Measurements from ENCODE around the gene DYRK3. TPM values are rescaled to one million over a fixed set of nuclear protein-coding genes. Genes with fewer than 3 reads are reported as not detected.

DYRK3 gene
- total and polyA plus RNA-seq, 2 of the 8 experiments (the other 6 are each of a cell fraction or from before 2014, with no cell fraction given): 2.1 to 8.5 TPM

DNA sequence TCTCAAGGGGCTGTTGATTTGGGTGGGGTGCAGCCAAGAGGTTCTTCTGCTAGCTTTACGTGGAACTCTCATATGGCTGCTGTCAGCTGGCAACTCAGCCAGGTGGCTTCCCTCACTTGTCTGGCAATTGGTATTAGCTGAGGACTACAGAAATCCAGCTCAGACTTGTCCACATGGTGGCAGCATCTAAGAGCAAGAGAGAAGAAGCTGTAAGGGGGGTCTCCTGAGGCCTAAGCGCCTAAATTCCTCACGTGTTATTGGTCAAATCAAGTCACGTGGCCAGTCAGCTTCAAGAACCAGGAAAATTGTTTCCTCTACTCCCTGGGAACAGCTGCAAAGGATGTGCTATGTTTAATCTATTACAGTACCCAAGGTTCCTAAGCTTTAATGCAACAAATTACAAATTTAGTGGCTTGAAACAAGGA is 4.2 kb upstream of the DYRK3 start (continued):
- TF ChIP-seq, protein P1, sequence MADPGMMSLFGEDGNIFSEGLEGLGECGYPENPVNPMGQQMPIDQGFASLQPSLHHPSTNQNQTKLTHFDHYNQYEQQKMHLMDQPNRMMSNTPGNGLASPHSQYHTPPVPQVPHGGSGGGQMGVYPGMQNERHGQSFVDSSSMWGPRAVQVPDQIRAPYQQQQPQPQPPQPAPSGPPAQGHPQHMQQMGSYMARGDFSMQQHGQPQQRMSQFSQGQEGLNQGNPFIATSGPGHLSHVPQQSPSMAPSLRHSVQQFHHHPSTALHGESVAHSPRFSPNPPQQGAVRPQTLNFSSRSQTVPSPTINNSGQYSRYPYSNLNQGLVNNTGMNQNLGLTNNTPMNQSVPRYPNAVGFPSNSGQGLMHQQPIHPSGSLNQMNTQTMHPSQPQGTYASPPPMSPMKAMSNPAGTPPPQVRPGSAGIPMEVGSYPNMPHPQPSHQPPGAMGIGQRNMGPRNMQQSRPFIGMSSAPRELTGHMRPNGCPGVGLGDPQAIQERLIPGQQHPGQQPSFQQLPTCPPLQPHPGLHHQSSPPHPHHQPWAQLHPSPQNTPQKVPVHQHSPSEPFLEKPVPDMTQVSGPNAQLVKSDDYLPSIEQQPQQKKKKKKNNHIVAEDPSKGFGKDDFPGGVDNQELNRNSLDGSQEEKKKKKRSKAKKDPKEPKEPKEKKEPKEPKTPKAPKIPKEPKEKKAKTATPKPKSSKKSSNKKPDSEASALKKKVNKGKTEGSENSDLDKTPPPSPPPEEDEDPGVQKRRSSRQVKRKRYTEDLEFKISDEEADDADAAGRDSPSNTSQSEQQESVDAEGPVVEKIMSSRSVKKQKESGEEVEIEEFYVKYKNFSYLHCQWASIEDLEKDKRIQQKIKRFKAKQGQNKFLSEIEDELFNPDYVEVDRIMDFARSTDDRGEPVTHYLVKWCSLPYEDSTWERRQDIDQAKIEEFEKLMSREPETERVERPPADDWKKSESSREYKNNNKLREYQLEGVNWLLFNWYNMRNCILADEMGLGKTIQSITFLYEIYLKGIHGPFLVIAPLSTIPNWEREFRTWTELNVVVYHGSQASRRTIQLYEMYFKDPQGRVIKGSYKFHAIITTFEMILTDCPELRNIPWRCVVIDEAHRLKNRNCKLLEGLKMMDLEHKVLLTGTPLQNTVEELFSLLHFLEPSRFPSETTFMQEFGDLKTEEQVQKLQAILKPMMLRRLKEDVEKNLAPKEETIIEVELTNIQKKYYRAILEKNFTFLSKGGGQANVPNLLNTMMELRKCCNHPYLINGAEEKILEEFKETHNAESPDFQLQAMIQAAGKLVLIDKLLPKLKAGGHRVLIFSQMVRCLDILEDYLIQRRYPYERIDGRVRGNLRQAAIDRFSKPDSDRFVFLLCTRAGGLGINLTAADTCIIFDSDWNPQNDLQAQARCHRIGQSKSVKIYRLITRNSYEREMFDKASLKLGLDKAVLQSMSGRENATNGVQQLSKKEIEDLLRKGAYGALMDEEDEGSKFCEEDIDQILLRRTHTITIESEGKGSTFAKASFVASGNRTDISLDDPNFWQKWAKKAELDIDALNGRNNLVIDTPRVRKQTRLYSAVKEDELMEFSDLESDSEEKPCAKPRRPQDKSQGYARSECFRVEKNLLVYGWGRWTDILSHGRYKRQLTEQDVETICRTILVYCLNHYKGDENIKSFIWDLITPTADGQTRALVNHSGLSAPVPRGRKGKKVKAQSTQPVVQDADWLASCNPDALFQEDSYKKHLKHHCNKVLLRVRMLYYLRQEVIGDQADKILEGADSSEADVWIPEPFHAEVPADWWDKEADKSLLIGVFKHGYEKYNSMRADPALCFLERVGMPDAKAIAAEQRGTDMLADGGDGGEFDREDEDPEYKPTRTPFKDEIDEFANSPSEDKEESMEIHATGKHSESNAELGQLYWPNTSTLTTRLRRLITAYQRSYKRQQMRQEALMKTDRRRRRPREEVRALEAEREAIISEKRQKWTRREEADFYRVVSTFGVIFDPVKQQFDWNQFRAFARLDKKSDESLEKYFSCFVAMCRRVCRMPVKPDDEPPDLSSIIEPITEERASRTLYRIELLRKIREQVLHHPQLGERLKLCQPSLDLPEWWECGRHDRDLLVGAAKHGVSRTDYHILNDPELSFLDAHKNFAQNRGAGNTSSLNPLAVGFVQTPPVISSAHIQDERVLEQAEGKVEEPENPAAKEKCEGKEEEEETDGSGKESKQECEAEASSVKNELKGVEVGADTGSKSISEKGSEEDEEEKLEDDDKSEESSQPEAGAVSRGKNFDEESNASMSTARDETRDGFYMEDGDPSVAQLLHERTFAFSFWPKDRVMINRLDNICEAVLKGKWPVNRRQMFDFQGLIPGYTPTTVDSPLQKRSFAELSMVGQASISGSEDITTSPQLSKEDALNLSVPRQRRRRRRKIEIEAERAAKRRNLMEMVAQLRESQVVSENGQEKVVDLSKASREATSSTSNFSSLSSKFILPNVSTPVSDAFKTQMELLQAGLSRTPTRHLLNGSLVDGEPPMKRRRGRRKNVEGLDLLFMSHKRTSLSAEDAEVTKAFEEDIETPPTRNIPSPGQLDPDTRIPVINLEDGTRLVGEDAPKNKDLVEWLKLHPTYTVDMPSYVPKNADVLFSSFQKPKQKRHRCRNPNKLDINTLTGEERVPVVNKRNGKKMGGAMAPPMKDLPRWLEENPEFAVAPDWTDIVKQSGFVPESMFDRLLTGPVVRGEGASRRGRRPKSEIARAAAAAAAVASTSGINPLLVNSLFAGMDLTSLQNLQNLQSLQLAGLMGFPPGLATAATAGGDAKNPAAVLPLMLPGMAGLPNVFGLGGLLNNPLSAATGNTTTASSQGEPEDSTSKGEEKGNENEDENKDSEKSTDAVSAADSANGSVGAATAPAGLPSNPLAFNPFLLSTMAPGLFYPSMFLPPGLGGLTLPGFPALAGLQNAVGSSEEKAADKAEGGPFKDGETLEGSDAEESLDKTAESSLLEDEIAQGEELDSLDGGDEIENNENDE (IDR thresholded peaks at IDR 0.05; ENCODE audit: insufficient replicate concordance, low read length): no peak
- TF ChIP-seq EZH2 (IDR thresholded peaks at IDR 0.05; ENCODE audit: low read depth, low read length, severe bottlenecking): no peak
- TF ChIP-seq, protein P2, sequence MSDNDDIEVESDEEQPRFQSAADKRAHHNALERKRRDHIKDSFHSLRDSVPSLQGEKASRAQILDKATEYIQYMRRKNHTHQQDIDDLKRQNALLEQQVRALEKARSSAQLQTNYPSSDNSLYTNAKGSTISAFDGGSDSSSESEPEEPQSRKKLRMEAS (IDR thresholded peaks at IDR 0.05): peak; percentile 69
- no peak for TF ChIP-seq POLR2A (IDR thresholded peaks at IDR 0.05; ENCODE audit: control extremely low read depth in 1 of 2, low read depth in 2 of 2, low read length in 2 of 2)
- peak; percentile 29; the same call in 1 of the 2 replicates for TF ChIP-seq TBP (IDR thresholded peaks at IDR 0.05; ENCODE audit: low read depth, low read length)
- TF ChIP-seq EP300 (IDR thresholded peaks at IDR 0.05; ENCODE audit: borderline replicate concordance in 1 of 2, low read depth in 2 of 2, low read length in 2 of 2): no peak
- no peak for TF ChIP-seq EGR1 (IDR thresholded peaks at IDR 0.05; ENCODE audit: borderline replicate concordance, low read depth, low read length)
- no peak for TF ChIP-seq BRCA1 (IDR thresholded peaks at IDR 0.05; ENCODE audit: low read depth, low read length)
- no peak for TF ChIP-seq CREB1 (IDR thresholded peaks at IDR 0.05)
- TF ChIP-seq, protein P3, sequence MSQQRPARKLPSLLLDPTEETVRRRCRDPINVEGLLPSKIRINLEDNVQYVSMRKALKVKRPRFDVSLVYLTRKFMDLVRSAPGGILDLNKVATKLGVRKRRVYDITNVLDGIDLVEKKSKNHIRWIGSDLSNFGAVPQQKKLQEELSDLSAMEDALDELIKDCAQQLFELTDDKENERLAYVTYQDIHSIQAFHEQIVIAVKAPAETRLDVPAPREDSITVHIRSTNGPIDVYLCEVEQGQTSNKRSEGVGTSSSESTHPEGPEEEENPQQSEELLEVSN (IDR thresholded peaks at IDR 0.05): peak; percentile 59; the same call in 1 of the 2 replicates
- no peak for TF ChIP-seq KDM5A (IDR thresholded peaks at IDR 0.05; ENCODE audit: low read length)
- TF ChIP-seq SP1 (IDR thresholded peaks at IDR 0.05; ENCODE audit: low read depth, low read length): peak; percentile 29; the same call in 1 of the 2 replicates

Measured in H1 (cell line).